Measurements from ENCODE around the gene GRIN1.

Gene GRIN1

GRCh38 chr9:137138722-137139467 lies at the start of gene GRIN1:
Gene GRIN1, plus strand, starts transcription at chr9:137139154. Its CDS starts 333 bp downstream, at chr9:137139487.
- no peak for DNase-seq (ENCODE audit: low spot score)
- TF ChIP-seq, protein P1, sequence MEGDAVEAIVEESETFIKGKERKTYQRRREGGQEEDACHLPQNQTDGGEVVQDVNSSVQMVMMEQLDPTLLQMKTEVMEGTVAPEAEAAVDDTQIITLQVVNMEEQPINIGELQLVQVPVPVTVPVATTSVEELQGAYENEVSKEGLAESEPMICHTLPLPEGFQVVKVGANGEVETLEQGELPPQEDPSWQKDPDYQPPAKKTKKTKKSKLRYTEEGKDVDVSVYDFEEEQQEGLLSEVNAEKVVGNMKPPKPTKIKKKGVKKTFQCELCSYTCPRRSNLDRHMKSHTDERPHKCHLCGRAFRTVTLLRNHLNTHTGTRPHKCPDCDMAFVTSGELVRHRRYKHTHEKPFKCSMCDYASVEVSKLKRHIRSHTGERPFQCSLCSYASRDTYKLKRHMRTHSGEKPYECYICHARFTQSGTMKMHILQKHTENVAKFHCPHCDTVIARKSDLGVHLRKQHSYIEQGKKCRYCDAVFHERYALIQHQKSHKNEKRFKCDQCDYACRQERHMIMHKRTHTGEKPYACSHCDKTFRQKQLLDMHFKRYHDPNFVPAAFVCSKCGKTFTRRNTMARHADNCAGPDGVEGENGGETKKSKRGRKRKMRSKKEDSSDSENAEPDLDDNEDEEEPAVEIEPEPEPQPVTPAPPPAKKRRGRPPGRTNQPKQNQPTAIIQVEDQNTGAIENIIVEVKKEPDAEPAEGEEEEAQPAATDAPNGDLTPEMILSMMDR (IDR thresholded peaks at IDR 0.05; ENCODE audit: borderline replicate concordance, control extremely low read depth, extremely low read depth, insufficient read depth, missing control alignments) = no peak
- in situ Hi-C loops (cut with MboI; ENCODE audit: low sequenced_read_pairs, unreplicated experiment) = no loop called here

DNA sequence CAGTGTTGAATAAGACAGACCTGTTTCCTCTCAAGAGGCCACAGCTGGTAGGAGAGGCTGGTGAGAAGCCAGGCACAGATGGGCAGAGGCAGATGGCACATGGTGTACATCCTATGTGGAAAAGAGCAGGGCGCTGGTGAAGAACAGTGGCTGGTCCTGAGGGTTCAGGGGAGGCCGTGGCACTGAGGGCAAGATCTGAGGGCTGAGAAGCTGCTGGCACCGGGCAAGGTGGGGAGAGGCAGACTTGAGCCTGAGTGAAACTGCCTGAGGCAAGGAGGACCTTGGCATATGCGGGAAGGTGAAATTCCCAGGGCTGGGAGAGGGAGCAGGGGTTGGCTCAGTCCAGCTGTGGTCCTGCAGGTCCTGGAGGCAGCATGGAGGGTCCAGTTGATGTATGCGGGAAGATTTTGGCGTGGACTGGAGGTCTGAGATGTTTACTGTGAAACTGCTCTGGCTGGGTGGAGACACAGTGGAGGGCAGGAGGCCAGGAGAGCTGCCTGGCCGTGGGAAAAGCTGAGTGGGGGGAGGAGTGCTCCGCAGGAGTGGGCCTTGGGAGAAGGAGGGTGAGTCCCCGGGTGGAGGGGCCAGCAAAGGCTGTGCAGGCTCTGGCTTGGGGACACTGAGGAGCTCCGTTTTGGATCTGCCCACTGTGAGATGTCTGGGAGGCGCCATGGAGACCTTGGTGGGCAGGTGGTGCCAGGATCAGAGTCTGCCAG lies 49.6 kb upstream of the GRIN1 start:
- no peak for DNase-seq (ENCODE audit: low spot score)
- in situ Hi-C loops (cut with MboI; ENCODE audit: low sequenced_read_pairs, unreplicated experiment) = no loop called here
- TF ChIP-seq, protein P1 (IDR thresholded peaks at IDR 0.05; ENCODE audit: borderline replicate concordance, control extremely low read depth, extremely low read depth, insufficient read depth, missing control alignments) = no peak

- in situ Hi-C loops (cut with MboI; ENCODE audit: low sequenced_read_pairs, unreplicated experiment) = no loop called here
- DNase-seq (ENCODE audit: low spot score) = peak; percentile 88
- TF ChIP-seq, protein P1 (IDR thresholded peaks at IDR 0.05; ENCODE audit: borderline replicate concordance, control extremely low read depth, extremely low read depth, insufficient read depth, missing control alignments) = peak; percentile 60
Measured at GRCh38 chr9:137095664-137096517, 43.1 kb upstream of the GRIN1 start.

GRCh38 chr9:137096785-137097546 lies 42.0 kb upstream of the GRIN1 start:
- TF ChIP-seq, protein P1 (IDR thresholded peaks at IDR 0.05; ENCODE audit: borderline replicate concordance, control extremely low read depth, extremely low read depth, insufficient read depth, missing control alignments) = no peak
- in situ Hi-C loops (cut with MboI; ENCODE audit: low sequenced_read_pairs, unreplicated experiment) = no loop called here
- no peak for DNase-seq (ENCODE audit: low spot score)

GRCh38 chr9:137097761-137098462 lies 41.0 kb upstream of the GRIN1 start:
- in situ Hi-C loops (cut with MboI; ENCODE audit: low sequenced_read_pairs, unreplicated experiment) = no loop called here
- no peak for DNase-seq (ENCODE audit: low spot score)
- TF ChIP-seq, protein P1 (IDR thresholded peaks at IDR 0.05; ENCODE audit: borderline replicate concordance, control extremely low read depth, extremely low read depth, insufficient read depth, missing control alignments) = no peak
